Measurements from ENCODE around the gene FAM9C. TPM values are rescaled to one million over a fixed set of nuclear protein-coding genes. Genes with fewer than 3 reads are reported as not detected.

Gene FAM9C
- total RNA-seq, 4 donors from 2014 or later: 0.57 to 1.6 TPM; not detected in 2

- Histone ChIP-seq H3K9me3 (no peaks in the 10 kb centered on the region), H3K27ac (peak overlapping the region in 2 of 4 donors; percentile 2 to 72), H3K4me3 (no peak overlapping the region), H3K36me3 (no peaks in the 10 kb centered on the region), H3K4me1 (peaks cover 0 to 22% (median 12%) of the 10 kb centered on the region in 4 donors), H3K27me3 (no peaks in the 10 kb centered on the region)
- DNase-seq: no peak
- TF ChIP-seq POLR2A (IDR thresholded peaks at IDR 0.05) (no peak), CTCF (IDR thresholded peaks at IDR 0.05) (no peak)
Observed at GRCh38 chrX:12996934-12997435, 47.4 kb downstream of the FAM9C start.

- Histone ChIP-seq H3K27me3 (no peaks in the 10 kb centered on the region), H3K4me3 (no peak overlapping the region), H3K27ac (no peak overlapping the region), H3K9me3 (no peaks in the 10 kb centered on the region), H3K4me1 (peaks cover 0 to 13% (median 4%) of the 10 kb centered on the region in 4 donors), H3K36me3 (no peaks in the 10 kb centered on the region)
- TF ChIP-seq POLR2A (IDR thresholded peaks at IDR 0.05) (no peak), CTCF (IDR thresholded peaks at IDR 0.05) (no peak)
- DNase-seq: no peak
Observed at GRCh38 chrX:12994321-12994720, 50.1 kb downstream of the FAM9C start.

- H3K27ac ChIP-seq: no peak overlapping the region
- H3K9me3 ChIP-seq: no peaks in the 10 kb centered on the region
- no peaks in the 10 kb centered on the region for H3K36me3 ChIP-seq
- peaks cover 0 to 10% (median 3%) of the 10 kb centered on the region in 4 donors for H3K4me1 ChIP-seq
- no peak for DNase-seq
- TF ChIP-seq POLR2A (IDR thresholded peaks at IDR 0.05) (no peak), CTCF (IDR thresholded peaks at IDR 0.05) (peak in 1 of 6 experiments; percentile 8)
- no peak overlapping the region for H3K4me3 ChIP-seq
- no peaks in the 10 kb centered on the region for H3K27me3 ChIP-seq
Observed at GRCh38 chrX:12993826-12994225, 50.6 kb downstream of the FAM9C start.

GRCh38 chrX:12992544-12993118 lies 51.8 kb downstream of the FAM9C start:
- DNase-seq: no peak
- no peaks in the 10 kb centered on the region for H3K9me3 ChIP-seq
- no peaks in the 10 kb centered on the region for H3K4me1 ChIP-seq
- no peaks in the 10 kb centered on the region for H3K36me3 ChIP-seq
- TF ChIP-seq POLR2A (IDR thresholded peaks at IDR 0.05) (no peak), CTCF (IDR thresholded peaks at IDR 0.05) (no peak)
- H3K4me3 ChIP-seq: no peak overlapping the region
- no peaks in the 10 kb centered on the region for H3K27me3 ChIP-seq
- no peak overlapping the region for H3K27ac ChIP-seq

GRCh38 chrX:12991575-12991974 lies 52.8 kb downstream of the FAM9C start:
- Histone ChIP-seq H3K27ac (no peak overlapping the region), H3K9me3 (no peaks in the 10 kb centered on the region), H3K36me3 (no peaks in the 10 kb centered on the region), H3K4me3 (no peak overlapping the region), H3K27me3 (no peaks in the 10 kb centered on the region), H3K4me1 (no peaks in the 10 kb centered on the region)
- TF ChIP-seq CTCF (IDR thresholded peaks at IDR 0.05) (no peak), POLR2A (IDR thresholded peaks at IDR 0.05) (no peak)
- DNase-seq: no peak

Measured in Peyer's patch (tissue), 4 donors.